GM19238 (cell line): ENCODE measurements around the gene STRADA.

Experiments used
- DNase-seq: peaks from one replicate; pipeline ENCODE4 v3.0.0; 2011; ENCODE audit warnings: low spot score; ENCODE audit not compliant: insufficient read length

The STRADA gene

GRCh38 chr17:63686138-63686685 is 55.4 kb downstream of the STRADA start:
- DNase-seq = no peak

GRCh38 chr17:63685578-63685977 is 56.0 kb downstream of the STRADA start:
- DNase-seq = no peak

GRCh38 chr17:63685041-63685440 is 56.6 kb downstream of the STRADA start:
- no peak for DNase-seq

- no peak for DNase-seq
Measured at GRCh38 chr17:63682981-63683380, 58.6 kb downstream of the STRADA start.

GRCh38 chr17:63682441-63682840 is 59.2 kb downstream of the STRADA start:
- DNase-seq = no peak

- DNase-seq = no peak
Measured at GRCh38 chr17:63681530-63681929, 60.1 kb downstream of the STRADA start.

GRCh38 chr17:63680700-63681099 is 60.9 kb downstream of the STRADA start:
- no peak for DNase-seq

- DNase-seq = no peak
Measured at GRCh38 chr17:63679214-63679613, 62.4 kb downstream of the STRADA start.

GRCh38 chr17:63676584-63676983 is 65.0 kb downstream of the STRADA start:
- no peak for DNase-seq

GRCh38 chr17:63675607-63676546 is 65.7 kb downstream of the STRADA start:
- no peak for DNase-seq

GRCh38 chr17:63675231-63675606 is 66.4 kb downstream of the STRADA start:
- DNase-seq = no peak

- no peak for DNase-seq
Measured at GRCh38 chr17:63672856-63673255, 68.7 kb downstream of the STRADA start.

GRCh38 chr17:63665527-63666214 is 75.9 kb downstream of the STRADA start:
- DNase-seq = peak; percentile 19

- DNase-seq = no peak
Measured at GRCh38 chr17:63659850-63660249, 81.7 kb downstream of the STRADA start.

GRCh38 chr17:63658366-63658765 is 83.2 kb downstream of the STRADA start:
- no peak for DNase-seq

GRCh38 chr17:63657786-63658185 is 83.8 kb downstream of the STRADA start:
- no peak for DNase-seq

- no peak for DNase-seq
Measured at GRCh38 chr17:63653050-63653449, 88.5 kb downstream of the STRADA start.
